Breast epithelium (tissue), 3 donors: ENCODE results near the gene STAC3.

Experiments used
- POLR2A ChIP-seq: fragments of 450-650 bp; IDR thresholded peaks from one replicate; pipeline ENCODE4 v1.6.1; 2016; ENCODE audit warnings: antibody characterized with exemption, mild to moderate bottlenecking, moderate library complexity
- POLR2AphosphoS5 ChIP-seq, 3 donors: sonication (generic); formaldehyde crosslinking; IDR thresholded peaks; one replicate each; pipeline ENCODE4 v1.6.1; 2017; ENCODE audit warnings: antibody characterized with exemption in 3 of 3
- TF ChIP-seq, protein P1 (sequence below), 3 donors: fragments of 450-650 bp; IDR thresholded peaks; one replicate each; pipeline ENCODE4 v1.5.1; 2016 to 2017; ENCODE audit warnings: antibody characterized with exemption in 3 of 3, mild to moderate bottlenecking in 3 of 3, moderate library complexity in 3 of 3

DNA sequence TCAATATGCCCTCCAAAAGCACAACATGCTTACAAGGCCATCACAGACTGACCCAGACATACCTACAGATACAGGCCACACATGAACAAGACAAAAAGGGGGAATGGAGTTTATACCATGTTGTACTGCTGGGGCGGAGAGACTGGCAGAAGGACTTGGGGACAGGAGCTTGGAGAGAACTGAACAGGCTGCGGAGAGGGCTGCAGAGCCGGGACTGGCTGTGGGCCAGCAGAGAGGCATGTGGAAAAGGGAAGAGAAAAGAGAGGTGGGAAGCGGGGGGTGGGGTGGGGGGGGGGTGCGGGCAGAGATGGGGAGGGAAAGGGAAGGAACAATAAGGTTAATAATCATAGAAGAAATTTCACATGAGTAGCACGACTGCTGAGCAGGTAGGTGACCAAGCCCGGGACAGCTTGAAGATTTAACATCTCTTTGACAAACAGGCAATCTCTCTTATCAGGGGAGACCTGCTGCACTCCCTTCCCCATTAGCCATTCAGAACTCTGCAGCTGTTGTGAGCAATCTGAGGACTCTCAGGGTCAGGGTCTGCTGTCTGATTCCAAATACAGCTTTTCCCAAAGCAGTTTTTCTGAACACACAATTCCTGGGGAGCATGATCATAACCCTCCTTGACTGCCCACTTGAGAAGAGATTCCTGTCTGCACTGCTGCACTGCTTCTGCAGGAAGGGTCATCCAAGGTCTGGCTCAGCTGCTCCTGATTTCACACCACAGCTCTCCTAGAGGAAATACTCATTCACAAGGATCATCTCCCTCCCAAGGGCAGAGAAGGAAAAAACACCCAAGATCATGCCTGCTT, 21.6 kb upstream of the STAC3 start:
- TF ChIP-seq POLR2A (no peak), POLR2AphosphoS5 (IDR thresholded peaks at IDR 0.05) (no peak)
- TF ChIP-seq, protein P1, sequence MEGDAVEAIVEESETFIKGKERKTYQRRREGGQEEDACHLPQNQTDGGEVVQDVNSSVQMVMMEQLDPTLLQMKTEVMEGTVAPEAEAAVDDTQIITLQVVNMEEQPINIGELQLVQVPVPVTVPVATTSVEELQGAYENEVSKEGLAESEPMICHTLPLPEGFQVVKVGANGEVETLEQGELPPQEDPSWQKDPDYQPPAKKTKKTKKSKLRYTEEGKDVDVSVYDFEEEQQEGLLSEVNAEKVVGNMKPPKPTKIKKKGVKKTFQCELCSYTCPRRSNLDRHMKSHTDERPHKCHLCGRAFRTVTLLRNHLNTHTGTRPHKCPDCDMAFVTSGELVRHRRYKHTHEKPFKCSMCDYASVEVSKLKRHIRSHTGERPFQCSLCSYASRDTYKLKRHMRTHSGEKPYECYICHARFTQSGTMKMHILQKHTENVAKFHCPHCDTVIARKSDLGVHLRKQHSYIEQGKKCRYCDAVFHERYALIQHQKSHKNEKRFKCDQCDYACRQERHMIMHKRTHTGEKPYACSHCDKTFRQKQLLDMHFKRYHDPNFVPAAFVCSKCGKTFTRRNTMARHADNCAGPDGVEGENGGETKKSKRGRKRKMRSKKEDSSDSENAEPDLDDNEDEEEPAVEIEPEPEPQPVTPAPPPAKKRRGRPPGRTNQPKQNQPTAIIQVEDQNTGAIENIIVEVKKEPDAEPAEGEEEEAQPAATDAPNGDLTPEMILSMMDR (IDR thresholded peaks at IDR 0.05), result no peak
